T-helper 1 cell (primary cell): ENCODE data around the gene VPS35.

Experiments
- DNase-seq, 5 donors: peaks; one replicate each; pipeline ENCODE4 v3.0.0-alpha.2; 2012 to 2020

Gene VPS35

GRCh38 chr16:46612121-46612520 is 76.9 kb downstream of the VPS35 start:
- peak in 1 of 5 donors; percentile 31 for DNase-seq

DNA sequence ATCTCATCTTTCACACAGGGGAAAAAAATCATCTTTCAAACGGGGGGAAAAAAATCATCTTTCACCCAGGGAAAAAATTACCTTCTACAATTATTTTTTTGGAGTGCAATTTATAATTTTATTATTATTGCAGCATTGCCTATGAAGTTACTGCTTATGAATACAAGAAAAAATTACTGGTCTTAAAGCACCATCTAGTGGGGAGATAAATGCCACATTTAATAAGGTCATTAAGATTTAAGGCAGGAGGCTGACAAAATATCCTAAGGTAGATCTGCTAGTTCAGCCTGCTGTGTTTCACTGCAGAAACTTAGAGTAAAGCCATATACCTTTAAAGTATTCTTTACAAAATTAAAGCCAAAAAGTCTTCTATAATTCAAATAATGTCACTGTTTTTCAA is 81.4 kb downstream of the VPS35 start:
- DNase-seq: peak in 1 of 5 donors; percentile 14

GRCh38 chr16:46606231-46606630 is 82.7 kb downstream of the VPS35 start:
- DNase-seq: no peak
